ENCODE results near the gene ALPK1. TPM values are rescaled to one million over a fixed set of nuclear protein-coding genes. Genes with fewer than 3 reads are reported as not detected.

The ALPK1 gene
- total RNA-seq, 1 donor from 2014 or later = 26.9 TPM

DNA sequence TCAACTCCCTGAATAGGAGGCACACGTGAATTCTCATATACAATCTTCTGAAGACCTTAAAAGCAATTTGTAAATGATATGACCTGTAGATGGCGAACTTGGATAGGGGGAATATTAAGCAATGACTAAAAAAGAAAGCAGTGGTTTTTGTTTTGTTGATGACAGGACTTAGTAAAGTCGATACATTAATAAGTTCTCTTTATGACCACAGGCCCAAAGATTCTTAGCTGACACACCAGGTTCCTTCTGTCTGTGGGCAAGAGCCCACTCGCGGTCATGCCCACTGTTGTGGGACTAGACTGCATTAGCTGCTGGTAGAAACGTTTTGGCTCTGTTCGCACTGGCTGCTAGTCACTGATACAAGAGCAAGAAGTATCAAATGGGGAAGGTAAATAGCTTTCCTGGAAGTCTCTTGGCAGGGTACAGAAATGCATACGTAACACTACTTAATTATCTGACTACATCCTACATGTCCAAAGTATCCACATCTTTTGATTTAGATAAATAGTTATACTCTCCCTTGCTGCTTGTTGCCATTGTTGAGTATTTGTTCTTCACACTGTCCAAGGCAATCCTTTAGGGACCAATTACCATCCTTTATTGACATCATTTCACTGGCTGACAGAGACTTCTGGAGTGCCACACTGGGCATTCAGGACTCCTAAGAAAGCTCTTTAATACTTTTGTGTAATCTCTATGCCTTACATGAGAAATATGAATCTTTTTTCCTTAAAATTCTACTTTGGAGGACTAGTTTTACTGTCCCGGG, 31.0 kb downstream of the ALPK1 start:
- TF ChIP-seq, protein P1, sequence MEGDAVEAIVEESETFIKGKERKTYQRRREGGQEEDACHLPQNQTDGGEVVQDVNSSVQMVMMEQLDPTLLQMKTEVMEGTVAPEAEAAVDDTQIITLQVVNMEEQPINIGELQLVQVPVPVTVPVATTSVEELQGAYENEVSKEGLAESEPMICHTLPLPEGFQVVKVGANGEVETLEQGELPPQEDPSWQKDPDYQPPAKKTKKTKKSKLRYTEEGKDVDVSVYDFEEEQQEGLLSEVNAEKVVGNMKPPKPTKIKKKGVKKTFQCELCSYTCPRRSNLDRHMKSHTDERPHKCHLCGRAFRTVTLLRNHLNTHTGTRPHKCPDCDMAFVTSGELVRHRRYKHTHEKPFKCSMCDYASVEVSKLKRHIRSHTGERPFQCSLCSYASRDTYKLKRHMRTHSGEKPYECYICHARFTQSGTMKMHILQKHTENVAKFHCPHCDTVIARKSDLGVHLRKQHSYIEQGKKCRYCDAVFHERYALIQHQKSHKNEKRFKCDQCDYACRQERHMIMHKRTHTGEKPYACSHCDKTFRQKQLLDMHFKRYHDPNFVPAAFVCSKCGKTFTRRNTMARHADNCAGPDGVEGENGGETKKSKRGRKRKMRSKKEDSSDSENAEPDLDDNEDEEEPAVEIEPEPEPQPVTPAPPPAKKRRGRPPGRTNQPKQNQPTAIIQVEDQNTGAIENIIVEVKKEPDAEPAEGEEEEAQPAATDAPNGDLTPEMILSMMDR (IDR thresholded peaks at IDR 0.05; ENCODE audit: unreplicated experiment) = peak; percentile 25
- H3K4me1 Mint-ChIP-seq = peaks cover 13% of the 10 kb centered on the region
- peaks cover 21% of the 10 kb centered on the region for H3K27me3 Mint-ChIP-seq (ENCODE audit: low read depth)
- DNase-seq (ENCODE audit: low spot score in 2 of 2, unreplicated experiment in 2 of 2) = no peak
- H3K36me3 Mint-ChIP-seq = no peaks in the 10 kb centered on the region
- no peaks in the 10 kb centered on the region for H3K9me3 Mint-ChIP-seq
- H3K4me3 Mint-ChIP-seq = no peak overlapping the region
- no peak overlapping the region for H3K27ac Mint-ChIP-seq

DNA sequence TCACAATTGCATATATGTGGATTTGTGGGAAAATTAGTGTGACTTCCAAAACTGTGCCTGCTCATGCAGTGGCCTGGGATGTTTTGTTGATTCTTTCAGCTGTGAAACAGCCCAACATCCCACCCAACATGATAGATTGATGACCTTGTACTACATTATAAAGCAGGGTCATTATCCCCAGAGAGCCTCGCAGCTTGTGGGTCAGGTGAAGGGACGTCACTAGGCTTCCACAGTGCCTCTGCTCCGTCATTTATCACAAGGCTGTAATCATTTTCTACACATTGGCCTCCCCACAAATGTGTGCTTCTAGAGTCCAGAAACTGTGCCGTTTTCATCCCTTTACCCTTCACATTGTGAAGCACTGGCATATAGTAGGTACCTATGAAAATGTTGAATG, 31.6 kb downstream of the ALPK1 start:
- Mint-ChIP-seq H3K36me3 (no peaks in the 10 kb centered on the region), H3K27me3 (ENCODE audit: low read depth) (peaks cover 21% of the 10 kb centered on the region), H3K9me3 (no peaks in the 10 kb centered on the region), H3K27ac (no peak overlapping the region), H3K4me1 (peaks cover 13% of the 10 kb centered on the region), H3K4me3 (no peak overlapping the region)
- TF ChIP-seq, protein P1 (IDR thresholded peaks at IDR 0.05; ENCODE audit: unreplicated experiment) = no peak
- no peak for DNase-seq (ENCODE audit: low spot score in 2 of 2, unreplicated experiment in 2 of 2)

DNA sequence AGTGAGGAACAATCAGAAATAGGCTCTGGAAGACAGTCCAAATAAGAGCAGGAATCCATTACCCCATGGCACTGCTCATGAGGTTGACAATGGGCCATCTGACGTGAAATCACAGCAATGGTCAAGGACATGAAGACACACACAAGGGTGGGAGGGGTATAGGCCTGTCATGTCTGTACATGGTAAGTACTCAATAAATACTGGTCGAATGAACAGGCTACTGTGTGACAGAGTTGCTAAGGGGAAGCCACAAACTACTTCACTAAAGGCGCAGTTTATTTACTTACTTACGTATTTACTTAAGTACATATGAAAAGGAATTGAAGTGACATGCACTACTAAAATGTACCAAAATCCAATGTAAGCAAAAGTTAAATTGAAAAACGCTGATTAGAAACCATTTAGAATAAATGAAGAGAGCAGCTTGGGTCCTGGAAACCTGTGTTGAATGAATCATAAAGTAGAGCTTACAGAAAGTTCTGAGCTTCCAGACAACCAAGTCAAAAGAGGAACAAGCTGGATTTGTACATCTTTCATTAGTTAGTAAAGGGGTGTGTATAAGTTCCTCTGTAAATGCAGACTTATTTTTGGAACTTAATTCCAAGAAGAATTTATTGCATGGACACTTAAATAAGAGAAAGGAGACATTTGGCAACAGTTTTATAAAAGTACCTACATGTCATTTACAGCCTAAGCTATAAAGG, 32.7 kb downstream of the ALPK1 start:
- H3K27me3 Mint-ChIP-seq (ENCODE audit: low read depth) = peaks cover 21% of the 10 kb centered on the region
- peaks cover 11% of the 10 kb centered on the region for H3K4me1 Mint-ChIP-seq
- H3K9me3 Mint-ChIP-seq = no peaks in the 10 kb centered on the region
- H3K27ac Mint-ChIP-seq = no peak overlapping the region
- H3K36me3 Mint-ChIP-seq = no peaks in the 10 kb centered on the region
- TF ChIP-seq, protein P1 (IDR thresholded peaks at IDR 0.05; ENCODE audit: unreplicated experiment) = no peak
- no peak overlapping the region for H3K4me3 Mint-ChIP-seq
- DNase-seq (ENCODE audit: low spot score in 2 of 2, unreplicated experiment in 2 of 2) = no peak

DNA sequence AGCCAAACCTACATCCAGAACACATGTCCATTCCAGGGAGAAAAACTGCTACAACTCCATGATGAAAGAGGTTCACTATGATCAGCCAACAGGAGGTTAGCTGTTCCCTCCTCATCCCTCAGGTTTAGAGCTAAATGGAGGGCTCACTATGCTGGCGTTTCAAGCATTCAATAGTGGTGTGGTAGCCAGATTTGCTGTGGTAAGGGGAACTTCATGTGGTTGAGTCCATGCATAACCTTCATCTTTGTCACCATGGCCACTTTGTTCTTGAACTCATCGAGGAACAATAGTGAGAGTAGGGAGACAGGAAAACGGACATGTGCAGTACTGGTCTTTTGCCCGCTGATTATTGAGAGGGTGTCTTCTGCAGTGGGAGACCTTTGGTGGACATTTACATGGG, 33.8 kb downstream of the ALPK1 start:
- Mint-ChIP-seq H3K27ac (no peak overlapping the region), H3K27me3 (ENCODE audit: low read depth) (peaks cover 25% of the 10 kb centered on the region), H3K4me1 (peaks cover 2% of the 10 kb centered on the region), H3K36me3 (no peaks in the 10 kb centered on the region), H3K9me3 (no peaks in the 10 kb centered on the region), H3K4me3 (no peak overlapping the region)
- TF ChIP-seq, protein P1 (IDR thresholded peaks at IDR 0.05; ENCODE audit: unreplicated experiment) = no peak
- no peak for DNase-seq (ENCODE audit: low spot score in 2 of 2, unreplicated experiment in 2 of 2)

DNA sequence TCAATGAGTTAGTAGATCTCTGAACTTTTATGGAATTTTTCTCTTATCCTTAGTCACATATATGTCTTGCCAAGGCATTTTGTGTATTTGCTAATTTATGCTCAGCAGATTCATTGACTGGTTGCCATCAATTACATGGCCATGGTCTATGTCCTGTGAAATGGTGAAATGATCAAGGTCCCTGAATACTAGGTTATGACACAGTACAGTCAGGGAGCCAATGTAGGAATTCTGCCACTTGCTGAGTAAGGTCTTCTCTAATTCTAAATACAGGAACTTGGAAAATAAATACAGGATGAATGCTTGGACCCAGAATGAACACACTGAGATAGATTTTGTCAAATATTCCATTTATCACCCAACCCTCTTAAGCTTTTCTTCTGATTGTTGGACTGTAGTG, 35.2 kb downstream of the ALPK1 start:
- Mint-ChIP-seq H3K4me1 (no peaks in the 10 kb centered on the region), H3K9me3 (no peaks in the 10 kb centered on the region), H3K36me3 (no peaks in the 10 kb centered on the region), H3K27ac (no peak overlapping the region), H3K27me3 (ENCODE audit: low read depth) (peaks cover 25% of the 10 kb centered on the region), H3K4me3 (no peak overlapping the region)
- no peak for DNase-seq (ENCODE audit: low spot score in 2 of 2, unreplicated experiment in 2 of 2)
- TF ChIP-seq, protein P1 (IDR thresholded peaks at IDR 0.05; ENCODE audit: unreplicated experiment) = no peak
